Measurements from ENCODE around the gene PDK4. TPM values are rescaled to one million over a fixed set of nuclear protein-coding genes. Genes with fewer than 3 reads are reported as not detected.

The PDK4 gene
- total and polyA plus RNA-seq, 2 donors from 2014 or later = 45.0 to 106 TPM

DNA sequence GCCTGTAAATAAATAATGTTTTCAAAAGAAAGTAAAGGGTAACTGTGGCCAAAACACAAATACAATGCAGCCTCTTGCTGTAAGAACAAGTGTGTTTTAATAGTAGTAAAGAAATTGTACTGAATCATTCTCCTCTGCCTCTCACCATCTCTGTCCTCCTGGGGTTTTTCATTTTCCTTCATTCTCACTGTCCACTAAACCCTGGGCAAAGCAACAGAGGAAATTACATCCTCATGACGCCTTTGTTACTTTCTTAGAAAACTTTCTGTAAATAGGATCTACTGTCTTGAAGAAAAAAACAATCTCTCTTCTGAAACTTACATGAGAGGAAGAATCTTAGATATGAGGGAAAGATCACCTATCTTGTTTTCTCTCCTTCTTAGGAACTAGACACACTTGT lies 56.0 kb downstream of the PDK4 start:
- Histone ChIP-seq H3K27me3 (ENCODE audit: control insufficient read depth, insufficient read depth, low read length) (no peaks in the 10 kb centered on the region), H3K9ac (ENCODE audit: low read length in 3 of 3) (no peak overlapping the region), H3K4me1 (ENCODE audit: control insufficient read depth in 2 of 3, insufficient read depth in 2 of 3, low read depth in 1 of 3, low read length in 3 of 3) (peaks cover 0 to under 1% (median 0%) of the 10 kb centered on the region in 3 donors), H3K36me3 (ENCODE audit: control insufficient read depth in 2 of 3, insufficient read depth in 3 of 3, low read length in 3 of 3) (no peaks in the 10 kb centered on the region), H3K9me3 (ENCODE audit: control insufficient read depth in 2 of 3, insufficient read depth in 1 of 3, low read length in 3 of 3) (no peaks in the 10 kb centered on the region), H3K27ac (ENCODE audit: low read depth in 2 of 2, low read length in 2 of 2) (no peak overlapping the region), H3K4me3 (ENCODE audit: low read length in 3 of 3) (no peak overlapping the region)
- TF ChIP-seq, protein P1, sequence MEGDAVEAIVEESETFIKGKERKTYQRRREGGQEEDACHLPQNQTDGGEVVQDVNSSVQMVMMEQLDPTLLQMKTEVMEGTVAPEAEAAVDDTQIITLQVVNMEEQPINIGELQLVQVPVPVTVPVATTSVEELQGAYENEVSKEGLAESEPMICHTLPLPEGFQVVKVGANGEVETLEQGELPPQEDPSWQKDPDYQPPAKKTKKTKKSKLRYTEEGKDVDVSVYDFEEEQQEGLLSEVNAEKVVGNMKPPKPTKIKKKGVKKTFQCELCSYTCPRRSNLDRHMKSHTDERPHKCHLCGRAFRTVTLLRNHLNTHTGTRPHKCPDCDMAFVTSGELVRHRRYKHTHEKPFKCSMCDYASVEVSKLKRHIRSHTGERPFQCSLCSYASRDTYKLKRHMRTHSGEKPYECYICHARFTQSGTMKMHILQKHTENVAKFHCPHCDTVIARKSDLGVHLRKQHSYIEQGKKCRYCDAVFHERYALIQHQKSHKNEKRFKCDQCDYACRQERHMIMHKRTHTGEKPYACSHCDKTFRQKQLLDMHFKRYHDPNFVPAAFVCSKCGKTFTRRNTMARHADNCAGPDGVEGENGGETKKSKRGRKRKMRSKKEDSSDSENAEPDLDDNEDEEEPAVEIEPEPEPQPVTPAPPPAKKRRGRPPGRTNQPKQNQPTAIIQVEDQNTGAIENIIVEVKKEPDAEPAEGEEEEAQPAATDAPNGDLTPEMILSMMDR (IDR thresholded peaks at IDR 0.05; ENCODE audit: borderline replicate concordance, extremely low read depth, insufficient read depth) = no peak
- no peak for FAIRE-seq
- DNase-seq = no peak
- intact Hi-C loops (cut with DNase I) = no loop called here

DNA sequence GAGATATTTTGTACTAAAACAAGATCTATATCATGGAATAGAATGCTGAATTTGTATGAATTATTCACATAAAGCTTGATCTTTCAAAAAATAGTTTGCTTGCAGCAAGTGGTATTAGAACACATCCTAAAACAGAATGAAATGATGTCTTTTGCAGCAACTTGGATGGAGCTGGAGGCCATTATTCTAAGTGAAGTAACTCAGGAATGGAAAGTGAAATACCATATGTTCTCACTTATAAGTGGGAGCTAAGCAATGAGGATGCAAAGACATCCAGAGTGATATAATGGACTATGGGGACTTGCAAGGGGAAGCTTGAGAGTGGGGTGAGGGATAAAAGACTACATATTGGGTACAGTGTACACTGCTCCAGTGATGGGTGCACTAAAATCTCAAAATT lies 56.9 kb downstream of the PDK4 start:
- Histone ChIP-seq H3K27ac (ENCODE audit: low read depth in 2 of 2, low read length in 2 of 2) (no peak overlapping the region), H3K4me3 (ENCODE audit: low read length in 3 of 3) (no peak overlapping the region), H3K27me3 (ENCODE audit: control insufficient read depth, insufficient read depth, low read length) (no peaks in the 10 kb centered on the region), H3K4me1 (ENCODE audit: control insufficient read depth in 2 of 3, insufficient read depth in 2 of 3, low read depth in 1 of 3, low read length in 3 of 3) (no peaks in the 10 kb centered on the region), H3K36me3 (ENCODE audit: control insufficient read depth in 2 of 3, insufficient read depth in 3 of 3, low read length in 3 of 3) (no peaks in the 10 kb centered on the region), H3K9ac (ENCODE audit: low read length in 3 of 3) (no peak overlapping the region), H3K9me3 (ENCODE audit: control insufficient read depth in 2 of 3, insufficient read depth in 1 of 3, low read length in 3 of 3) (no peaks in the 10 kb centered on the region)
- TF ChIP-seq, protein P1 (IDR thresholded peaks at IDR 0.05; ENCODE audit: borderline replicate concordance, extremely low read depth, insufficient read depth) = no peak
- FAIRE-seq (no peak), DNase-seq (no peak)
- intact Hi-C loops (cut with DNase I) = no loop called here

- H3K9me3 ChIP-seq (ENCODE audit: control insufficient read depth in 2 of 3, insufficient read depth in 1 of 3, low read length in 3 of 3) = no peaks in the 10 kb centered on the region
Measured at GRCh38 chr7:95537468-95537867, 58.8 kb downstream of the PDK4 start.

More at GRCh38 chr7:95537468-95537867, 58.8 kb downstream of the PDK4 start:
- H3K9ac ChIP-seq (ENCODE audit: low read length in 3 of 3) = no peak overlapping the region
- no peaks in the 10 kb centered on the region for H3K36me3 ChIP-seq (ENCODE audit: control insufficient read depth in 2 of 3, insufficient read depth in 3 of 3, low read length in 3 of 3)
- no peak overlapping the region for H3K4me3 ChIP-seq (ENCODE audit: low read length in 3 of 3)
- TF ChIP-seq, protein P1 (IDR thresholded peaks at IDR 0.05; ENCODE audit: borderline replicate concordance, extremely low read depth, insufficient read depth) = no peak
- no peak overlapping the region for H3K27ac ChIP-seq (ENCODE audit: low read depth in 2 of 2, low read length in 2 of 2)
- H3K27me3 ChIP-seq (ENCODE audit: control insufficient read depth, insufficient read depth, low read length) = no peaks in the 10 kb centered on the region
- intact Hi-C loops (cut with DNase I) = no loop called here
- no peaks in the 10 kb centered on the region for H3K4me1 ChIP-seq (ENCODE audit: control insufficient read depth in 2 of 3, insufficient read depth in 2 of 3, low read depth in 1 of 3, low read length in 3 of 3)
- DNase-seq (no peak), FAIRE-seq (no peak)

Measured in kidney (tissue), 14 donors.